ENCODE data around the gene CNN3.

CNN3 gene

GRCh38 chr1:94854458-94855306, 72.2 kb downstream of the CNN3 start (continued):
- TF ChIP-seq ZBTB20 (tag by site-specific recombination; IDR thresholded peaks at IDR 0.05) (peak; percentile 87), ZNF223 (tag by site-specific recombination; IDR thresholded peaks at IDR 0.05) (no peak), ZSCAN16 (tag by site-specific recombination; IDR thresholded peaks at IDR 0.05) (peak; percentile 97), SP7 (tag by site-specific recombination; IDR thresholded peaks at IDR 0.05) (peak; percentile 14; the same call in 1 of the 2 replicates), ZEB2 (tag by site-specific recombination; IDR thresholded peaks at IDR 0.05) (0 out of 2 replicates have a peak, but pooled peaks have one; percentile 7), ZFP69B (tag by site-specific recombination; IDR thresholded peaks at IDR 0.05) (no peak), ZNF660 (tag by site-specific recombination; IDR thresholded peaks at IDR 0.05) (peak; percentile 56; the same call in 1 of the 2 replicates), PATZ1 (tag by site-specific recombination; IDR thresholded peaks at IDR 0.05) (peak; percentile 43; the same call in 1 of the 2 replicates), ZNF394 (tag by site-specific recombination; IDR thresholded peaks at IDR 0.05; ENCODE audit: borderline replicate concordance) (peak; percentile 49; the same call in 1 of the 2 replicates), ZBTB17 (tag by site-specific recombination; IDR thresholded peaks at IDR 0.05) (peak; percentile 42; the same call in 1 of the 2 replicates), EGR2 (tag by site-specific recombination; IDR thresholded peaks at IDR 0.05; ENCODE audit: low read depth) (peak; percentile 66), ZNF335 (tag by site-specific recombination; conservative IDR thresholded peaks at IDR 0.05) (peak; percentile 71), ZXDB (tag by site-specific recombination; IDR thresholded peaks at IDR 0.05) (peak; percentile 30; the same call in 1 of the 2 replicates), TRIM28 (IDR thresholded peaks at IDR 0.05; ENCODE audit: borderline replicate concordance, low read length) (0 out of 2 replicates have a peak, but pooled peaks have one; percentile 25), PRDM10 (tag by site-specific recombination; IDR thresholded peaks at IDR 0.05) (peak; percentile 53; the same call in 1 of the 2 replicates), ZNF510 (tag by site-specific recombination; IDR thresholded peaks at IDR 0.05; ENCODE audit: insufficient replicate concordance) (no peak), SP3 (tag by site-specific recombination; IDR thresholded peaks at IDR 0.05) (0 out of 2 replicates have a peak, but pooled peaks have one; percentile 3), ZNF600 (tag by site-specific recombination; IDR thresholded peaks at IDR 0.05) (peak; percentile 89), ZNF544 (tag by site-specific recombination; IDR thresholded peaks at IDR 0.05) (no peak), GLIS1 (tag by site-specific recombination; IDR thresholded peaks at IDR 0.05) (peak; percentile 28; the same call in 1 of the 2 replicates), KLF9 (tag by site-specific recombination; IDR thresholded peaks at IDR 0.05; ENCODE audit: low read depth) (peak; percentile 57; the same call in 1 of the 2 replicates), ZNF654 (tag by site-specific recombination; IDR thresholded peaks at IDR 0.05; ENCODE audit: low read depth) (peak; percentile 85), ZSCAN4 (tag by site-specific recombination; IDR thresholded peaks at IDR 0.05) (peak; percentile 15; the same call in 1 of the 2 replicates), GFI1B (tag by site-specific recombination; IDR thresholded peaks at IDR 0.05) (no peak)
- TF ChIP-seq, protein P1, sequence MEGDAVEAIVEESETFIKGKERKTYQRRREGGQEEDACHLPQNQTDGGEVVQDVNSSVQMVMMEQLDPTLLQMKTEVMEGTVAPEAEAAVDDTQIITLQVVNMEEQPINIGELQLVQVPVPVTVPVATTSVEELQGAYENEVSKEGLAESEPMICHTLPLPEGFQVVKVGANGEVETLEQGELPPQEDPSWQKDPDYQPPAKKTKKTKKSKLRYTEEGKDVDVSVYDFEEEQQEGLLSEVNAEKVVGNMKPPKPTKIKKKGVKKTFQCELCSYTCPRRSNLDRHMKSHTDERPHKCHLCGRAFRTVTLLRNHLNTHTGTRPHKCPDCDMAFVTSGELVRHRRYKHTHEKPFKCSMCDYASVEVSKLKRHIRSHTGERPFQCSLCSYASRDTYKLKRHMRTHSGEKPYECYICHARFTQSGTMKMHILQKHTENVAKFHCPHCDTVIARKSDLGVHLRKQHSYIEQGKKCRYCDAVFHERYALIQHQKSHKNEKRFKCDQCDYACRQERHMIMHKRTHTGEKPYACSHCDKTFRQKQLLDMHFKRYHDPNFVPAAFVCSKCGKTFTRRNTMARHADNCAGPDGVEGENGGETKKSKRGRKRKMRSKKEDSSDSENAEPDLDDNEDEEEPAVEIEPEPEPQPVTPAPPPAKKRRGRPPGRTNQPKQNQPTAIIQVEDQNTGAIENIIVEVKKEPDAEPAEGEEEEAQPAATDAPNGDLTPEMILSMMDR (tag by site-specific recombination; IDR thresholded peaks at IDR 0.05): peak; percentile 90
- TF ChIP-seq, protein P2, sequence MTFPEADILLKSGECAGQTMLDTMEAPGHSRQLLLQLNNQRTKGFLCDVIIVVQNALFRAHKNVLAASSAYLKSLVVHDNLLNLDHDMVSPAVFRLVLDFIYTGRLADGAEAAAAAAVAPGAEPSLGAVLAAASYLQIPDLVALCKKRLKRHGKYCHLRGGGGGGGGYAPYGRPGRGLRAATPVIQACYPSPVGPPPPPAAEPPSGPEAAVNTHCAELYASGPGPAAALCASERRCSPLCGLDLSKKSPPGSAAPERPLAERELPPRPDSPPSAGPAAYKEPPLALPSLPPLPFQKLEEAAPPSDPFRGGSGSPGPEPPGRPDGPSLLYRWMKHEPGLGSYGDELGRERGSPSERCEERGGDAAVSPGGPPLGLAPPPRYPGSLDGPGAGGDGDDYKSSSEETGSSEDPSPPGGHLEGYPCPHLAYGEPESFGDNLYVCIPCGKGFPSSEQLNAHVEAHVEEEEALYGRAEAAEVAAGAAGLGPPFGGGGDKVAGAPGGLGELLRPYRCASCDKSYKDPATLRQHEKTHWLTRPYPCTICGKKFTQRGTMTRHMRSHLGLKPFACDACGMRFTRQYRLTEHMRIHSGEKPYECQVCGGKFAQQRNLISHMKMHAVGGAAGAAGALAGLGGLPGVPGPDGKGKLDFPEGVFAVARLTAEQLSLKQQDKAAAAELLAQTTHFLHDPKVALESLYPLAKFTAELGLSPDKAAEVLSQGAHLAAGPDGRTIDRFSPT (tag by site-specific recombination; IDR thresholded peaks at IDR 0.05): 0 out of 2 replicates have a peak, but pooled peaks have one; percentile 21

All from HEK293 (cell line).